Natural killer cell treated with Interleukin-12 subunit alpha and Interleukin-12 subunit beta and Interleukin-15 and Interleukin-18, amount 100 ng/mL, for 72 hours (primary cell): ENCODE data around the gene HAL. TPM values are rescaled to one million over a fixed set of nuclear protein-coding genes. Genes with fewer than 3 reads are reported as not detected.

Source experiments
- ATAC-seq, 2 donors: fragments of 150-1000 bp; cut with Tn5 transposase in 1 of 2; sonication (Bioruptor Pico), chemical (Tn5 transposase) in 1 of 2; 2 replicates each; pipeline ENCODE4 v1.10.0; 2021
- DNase-seq: peaks from one replicate; pipeline ENCODE4 v3.0.0; 2022; ENCODE audit warnings: low spot score
- H3K27ac Mint-ChIP-seq, 2 donors: 1 replicate in 1 of 2; 2 replicates in 1 of 2; pipeline ENCODE4 v1.8.0; 2022; ENCODE audit warnings: mixed read lengths in 2 of 2, mild to moderate bottlenecking in 1 of 2, moderate library complexity in 1 of 2
- H3K27me3 Mint-ChIP-seq, 2 donors: 1 replicate in 1 of 2; 2 replicates in 1 of 2; pipeline ENCODE4 v1.8.0; 2022; ENCODE audit warnings: mixed read lengths in 2 of 2
- H3K36me3 Mint-ChIP-seq: one replicate; pipeline ENCODE4 v1.8.0; 2022; ENCODE audit warnings: mixed read lengths
- H3K4me1 Mint-ChIP-seq, 2 donors: 1 replicate in 1 of 2; 2 replicates in 1 of 2; pipeline ENCODE4 v1.8.0; 2022; ENCODE audit warnings: low read depth in 2 of 2, mixed read lengths in 2 of 2, mild to moderate bottlenecking in 1 of 2
- H3K4me3 Mint-ChIP-seq: one replicate; pipeline ENCODE4 v1.8.0; 2022; ENCODE audit warnings: mixed read lengths
- H3K9me3 Mint-ChIP-seq: 2 replicates; pipeline ENCODE4 v1.8.0; 2022; ENCODE audit warnings: mixed read lengths
- total RNA-seq, 2 donors: library from RNA; stranded (reverse); gene quantifications; one replicate each; pipeline ENCODE4 v1.2.3, GENCODE V29; 2022

Gene HAL
- total RNA-seq, 2 donors from 2014 or later: 0.50 to 1.6 TPM

- DNase-seq (no peak), ATAC-seq (no peak)
- no peaks in the 10 kb centered on the region for H3K9me3 Mint-ChIP-seq
- H3K4me1 Mint-ChIP-seq: peaks cover 13 to 28% of the 10 kb centered on the region in 2 donors
- H3K36me3 Mint-ChIP-seq: no peaks in the 10 kb centered on the region
- H3K4me3 Mint-ChIP-seq: no peak overlapping the region
- no peak overlapping the region for H3K27ac Mint-ChIP-seq
- no peaks in the 10 kb centered on the region for H3K27me3 Mint-ChIP-seq
Measured at GRCh38 chr12:95995238-95996031, 709 bp downstream of the HAL start.

GRCh38 chr12:95994476-95994875 lies 1.7 kb downstream of the HAL start:
- Mint-ChIP-seq H3K4me1 (peaks cover 13 to 28% of the 10 kb centered on the region in 2 donors), H3K36me3 (no peaks in the 10 kb centered on the region), H3K27ac (no peak overlapping the region), H3K9me3 (no peaks in the 10 kb centered on the region), H3K4me3 (no peak overlapping the region), H3K27me3 (no peaks in the 10 kb centered on the region)
- DNase-seq: no peak
- ATAC-seq: no peak

- peaks cover 12 to 26% of the 10 kb centered on the region in 2 donors for H3K4me1 Mint-ChIP-seq
Measured at GRCh38 chr12:95993907-95994306, 2.2 kb downstream of the HAL start.

GRCh38 chr12:95990136-95990535 lies 6.0 kb downstream of the HAL start:
- H3K36me3 Mint-ChIP-seq: no peaks in the 10 kb centered on the region
- no peak for ATAC-seq
- H3K4me3 Mint-ChIP-seq: no peak overlapping the region
- no peak for DNase-seq
- no peak overlapping the region for H3K27ac Mint-ChIP-seq
- H3K9me3 Mint-ChIP-seq: no peaks in the 10 kb centered on the region
- no peaks in the 10 kb centered on the region for H3K4me1 Mint-ChIP-seq
- H3K27me3 Mint-ChIP-seq: no peaks in the 10 kb centered on the region

More at GRCh38 chr12:95993907-95994306, 2.2 kb downstream of the HAL start:
- DNase-seq (no peak), ATAC-seq (no peak)
- no peak overlapping the region for H3K27ac Mint-ChIP-seq
- no peak overlapping the region for H3K4me3 Mint-ChIP-seq
- H3K36me3 Mint-ChIP-seq: no peaks in the 10 kb centered on the region
- no peaks in the 10 kb centered on the region for H3K9me3 Mint-ChIP-seq
- no peaks in the 10 kb centered on the region for H3K27me3 Mint-ChIP-seq

GRCh38 chr12:95989504-95990123 lies 6.5 kb downstream of the HAL start:
- H3K27me3 Mint-ChIP-seq: no peaks in the 10 kb centered on the region
- H3K4me3 Mint-ChIP-seq: no peak overlapping the region
- ATAC-seq: no peak
- H3K4me1 Mint-ChIP-seq: no peaks in the 10 kb centered on the region
- H3K9me3 Mint-ChIP-seq: no peaks in the 10 kb centered on the region
- H3K36me3 Mint-ChIP-seq: no peaks in the 10 kb centered on the region
- H3K27ac Mint-ChIP-seq: no peak overlapping the region
- no peak for DNase-seq

GRCh38 chr12:95988506-95989275 lies 7.5 kb downstream of the HAL start:
- Mint-ChIP-seq H3K27ac (no peak overlapping the region), H3K9me3 (no peaks in the 10 kb centered on the region), H3K4me1 (no peaks in the 10 kb centered on the region), H3K4me3 (no peak overlapping the region), H3K27me3 (no peaks in the 10 kb centered on the region), H3K36me3 (no peaks in the 10 kb centered on the region)
- DNase-seq: no peak
- no peak for ATAC-seq

- Mint-ChIP-seq H3K4me1 (no peaks in the 10 kb centered on the region), H3K9me3 (no peaks in the 10 kb centered on the region), H3K27me3 (no peaks in the 10 kb centered on the region), H3K36me3 (no peaks in the 10 kb centered on the region), H3K4me3 (no peak overlapping the region), H3K27ac (no peak overlapping the region)
- ATAC-seq: no peak
- DNase-seq: no peak
Measured at GRCh38 chr12:95986635-95987570, 9.2 kb downstream of the HAL start.

GRCh38 chr12:95984682-95985081 lies 11.5 kb downstream of the HAL start:
- Mint-ChIP-seq H3K4me3 (no peak overlapping the region), H3K4me1 (no peaks in the 10 kb centered on the region)

GRCh38 chr12:95982602-95983001 lies 13.5 kb downstream of the HAL start:
- no peak overlapping the region for H3K4me3 Mint-ChIP-seq
- ATAC-seq (no peak), DNase-seq (no peak)
- H3K27me3 Mint-ChIP-seq: no peaks in the 10 kb centered on the region
- H3K36me3 Mint-ChIP-seq: no peaks in the 10 kb centered on the region
- H3K4me1 Mint-ChIP-seq: no peaks in the 10 kb centered on the region
- no peaks in the 10 kb centered on the region for H3K9me3 Mint-ChIP-seq
- H3K27ac Mint-ChIP-seq: no peak overlapping the region

More at GRCh38 chr12:95984682-95985081, 11.5 kb downstream of the HAL start:
- no peak for DNase-seq
- ATAC-seq: no peak
- Mint-ChIP-seq H3K36me3 (no peaks in the 10 kb centered on the region), H3K9me3 (no peaks in the 10 kb centered on the region), H3K27me3 (no peaks in the 10 kb centered on the region), H3K27ac (no peak overlapping the region)

GRCh38 chr12:95980437-95980836 lies 15.7 kb downstream of the HAL start:
- DNase-seq (no peak), ATAC-seq (no peak)
- H3K4me1 Mint-ChIP-seq: no peaks in the 10 kb centered on the region
- H3K27ac Mint-ChIP-seq: no peak overlapping the region
- no peaks in the 10 kb centered on the region for H3K36me3 Mint-ChIP-seq
- no peak overlapping the region for H3K4me3 Mint-ChIP-seq
- H3K27me3 Mint-ChIP-seq: no peaks in the 10 kb centered on the region
- H3K9me3 Mint-ChIP-seq: no peaks in the 10 kb centered on the region

GRCh38 chr12:95978774-95979173 lies 17.4 kb downstream of the HAL start:
- ATAC-seq: no peak
- Mint-ChIP-seq H3K27me3 (no peaks in the 10 kb centered on the region), H3K27ac (no peak overlapping the region), H3K36me3 (no peaks in the 10 kb centered on the region), H3K9me3 (no peaks in the 10 kb centered on the region), H3K4me3 (no peak overlapping the region), H3K4me1 (no peaks in the 10 kb centered on the region)
- no peak for DNase-seq

GRCh38 chr12:95978351-95978750 lies 17.8 kb downstream of the HAL start:
- Mint-ChIP-seq H3K27ac (no peak overlapping the region), H3K36me3 (no peaks in the 10 kb centered on the region), H3K9me3 (no peaks in the 10 kb centered on the region), H3K27me3 (no peaks in the 10 kb centered on the region), H3K4me1 (no peaks in the 10 kb centered on the region), H3K4me3 (no peak overlapping the region)
- DNase-seq: no peak
- ATAC-seq: no peak

- H3K36me3 Mint-ChIP-seq: no peaks in the 10 kb centered on the region
- DNase-seq: no peak
- no peaks in the 10 kb centered on the region for H3K27me3 Mint-ChIP-seq
- no peaks in the 10 kb centered on the region for H3K9me3 Mint-ChIP-seq
- H3K4me1 Mint-ChIP-seq: no peaks in the 10 kb centered on the region
- H3K27ac Mint-ChIP-seq: no peak overlapping the region
- H3K4me3 Mint-ChIP-seq: no peak overlapping the region
- no peak for ATAC-seq
Measured at GRCh38 chr12:95977764-95978305, 18.3 kb downstream of the HAL start.
